GM19025 (cell line): Measurements from ENCODE around the gene CSRNP2.
"Not testable (repeated sequence)": the region's sequence is repeated elsewhere in the genome, so short reads cannot be mapped to it uniquely, and the experiment has no call there.

Experiments
- ATAC-seq: cut with Tn5 transposase; IDR thresholded peaks from one replicate; pipeline ENCODE4 v1.9.1; 2021; ENCODE audit warnings: mild to moderate bottlenecking, low read depth, moderate library complexity; ENCODE audit not compliant: unreplicated experiment

Gene CSRNP2

DNA sequence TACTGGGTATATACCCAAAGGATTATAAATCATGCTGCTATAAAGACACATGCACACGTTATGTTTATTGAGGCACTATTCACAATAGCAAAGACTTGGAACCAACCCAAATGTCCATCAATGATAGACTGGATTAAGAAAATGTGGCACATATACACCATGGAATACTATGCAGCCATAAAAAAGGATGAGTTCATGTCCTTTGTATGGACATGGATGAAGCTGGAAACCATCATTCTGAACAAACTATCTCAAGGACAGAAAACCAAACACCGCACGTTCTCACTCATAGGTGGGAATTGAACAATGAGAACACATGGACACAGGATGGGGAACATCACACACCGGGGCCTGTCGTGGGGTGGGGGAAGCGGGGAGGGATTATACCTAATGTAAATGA, 4.5 kb downstream of the CSRNP2 start:
- not testable (repeated sequence) for ATAC-seq

GRCh38 chr12:51078346-51078745, 5.0 kb downstream of the CSRNP2 start:
- not testable (repeated sequence) for ATAC-seq

DNA sequence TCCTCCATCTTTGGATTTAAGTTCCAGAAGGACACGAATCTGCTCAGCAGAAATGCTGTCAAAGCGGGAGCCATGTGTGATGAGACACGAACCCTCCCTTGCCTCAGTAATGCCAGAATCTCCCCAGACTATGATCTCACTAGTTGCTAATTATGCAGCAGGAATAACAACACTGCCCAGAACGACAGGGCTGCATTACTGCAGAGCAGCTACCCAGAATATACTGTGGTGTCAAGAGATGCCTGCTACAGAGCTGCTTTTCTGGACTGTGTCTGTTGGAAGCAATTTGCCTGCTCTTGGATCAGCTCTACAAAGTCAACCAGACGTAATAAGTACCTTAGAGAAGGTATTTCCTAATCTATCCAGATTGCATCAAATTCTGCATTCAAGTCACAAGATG, 5.5 kb downstream of the CSRNP2 start:
- ATAC-seq: no peak

- ATAC-seq: no peak
Measured at GRCh38 chr12:51076236-51076930, 7.0 kb downstream of the CSRNP2 start.

GRCh38 chr12:51075390-51075789, 8.0 kb downstream of the CSRNP2 start:
- ATAC-seq: no peak

- no peak for ATAC-seq
Measured at GRCh38 chr12:51071663-51072062, 11.7 kb downstream of the CSRNP2 start.

GRCh38 chr12:51070004-51070403, 13.4 kb downstream of the CSRNP2 start:
- no peak for ATAC-seq

DNA sequence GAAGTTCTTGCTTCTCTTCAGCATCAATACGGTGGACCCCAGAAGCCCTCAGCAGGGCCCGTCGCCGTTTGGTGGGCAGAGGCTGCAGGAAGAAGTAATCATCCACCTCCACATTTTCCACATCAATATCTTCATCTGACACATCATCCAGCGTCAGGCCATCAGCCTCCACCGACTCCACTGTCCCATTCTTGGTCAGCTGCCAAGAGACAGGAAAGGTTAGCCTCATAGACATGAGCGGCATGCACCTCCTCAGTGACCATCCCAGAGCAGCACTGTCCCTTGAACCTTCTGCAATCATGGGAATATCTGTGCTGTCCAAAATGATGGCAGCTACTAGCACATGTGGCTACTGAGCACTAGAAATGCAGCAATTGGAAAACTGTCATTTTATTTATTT, 15.6 kb downstream of the CSRNP2 start:
- ATAC-seq: no peak

DNA sequence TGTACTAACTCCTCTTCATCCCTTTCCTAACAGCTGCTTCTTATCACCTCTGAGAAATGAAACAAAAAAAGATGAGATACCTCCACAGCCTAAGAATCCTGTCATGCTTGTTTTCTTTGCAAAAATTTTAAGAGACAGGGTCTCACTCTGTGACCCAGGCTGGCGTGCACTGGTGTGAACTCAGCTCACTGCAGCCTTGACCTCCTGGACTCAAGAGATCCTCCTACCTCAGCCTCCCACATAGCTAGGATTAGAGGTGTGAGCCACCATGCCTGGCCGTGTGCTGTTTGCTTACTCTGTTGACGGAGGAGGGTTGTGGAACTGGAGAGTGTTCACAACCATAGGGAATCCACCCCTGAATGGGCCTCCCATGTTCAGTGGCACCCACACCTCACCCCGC, 16.2 kb downstream of the CSRNP2 start:
- no peak for ATAC-seq

DNA sequence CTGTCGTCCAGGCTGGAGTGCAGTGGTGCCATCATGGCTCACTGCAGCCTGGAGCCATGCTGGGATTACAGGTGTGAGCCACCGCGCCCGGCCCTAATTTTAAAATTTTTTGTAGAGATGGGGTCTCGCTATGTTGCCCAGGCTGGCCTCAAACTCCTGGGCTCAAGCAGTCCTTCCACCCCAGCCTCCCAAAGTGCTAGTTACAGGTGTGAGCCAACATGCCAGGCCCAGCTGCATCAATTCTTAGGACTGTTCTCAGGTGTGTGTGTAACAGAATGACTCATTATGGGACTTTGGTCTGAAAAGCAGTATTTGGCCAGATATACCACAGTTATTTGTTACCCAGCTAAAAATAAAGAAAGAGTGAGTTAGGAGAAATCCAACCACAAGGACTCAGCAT, 17.9 kb downstream of the CSRNP2 start:
- ATAC-seq: no peak

DNA sequence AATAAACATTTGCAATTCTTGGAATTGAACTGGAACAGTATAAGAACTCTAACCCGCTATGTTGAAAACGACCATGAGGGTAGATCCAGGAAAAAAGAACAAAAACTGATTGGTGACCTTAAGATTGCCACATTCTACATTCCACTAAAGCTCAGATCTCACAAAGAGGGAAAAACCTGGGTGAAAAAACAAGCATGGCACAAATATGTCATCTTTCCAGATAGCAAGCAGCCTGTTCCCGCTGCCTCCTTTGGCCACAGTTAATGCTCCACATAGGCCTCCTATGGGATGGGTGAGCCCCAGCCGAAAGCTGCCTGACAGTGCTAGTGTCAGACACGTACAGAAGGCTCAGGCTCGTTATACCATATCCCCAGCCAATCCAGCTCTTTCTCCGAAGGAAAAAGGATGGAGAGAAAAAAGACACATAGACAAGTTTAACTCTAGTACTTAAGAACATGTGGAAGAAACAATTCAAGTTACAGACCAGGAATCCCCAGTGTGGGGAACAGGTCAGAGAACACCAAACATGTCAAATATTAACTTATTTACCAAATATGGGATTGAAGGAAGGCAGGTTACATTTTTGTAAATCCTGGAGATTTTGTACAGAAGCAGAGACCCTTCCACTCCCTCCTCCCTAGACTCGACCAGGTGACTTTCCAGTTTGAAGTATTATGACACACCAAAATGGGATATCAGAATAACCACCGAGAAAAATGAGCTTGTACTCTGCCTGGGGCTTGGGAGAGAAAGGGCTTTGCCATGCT, 20.6 kb downstream of the CSRNP2 start:
- no peak for ATAC-seq

DNA sequence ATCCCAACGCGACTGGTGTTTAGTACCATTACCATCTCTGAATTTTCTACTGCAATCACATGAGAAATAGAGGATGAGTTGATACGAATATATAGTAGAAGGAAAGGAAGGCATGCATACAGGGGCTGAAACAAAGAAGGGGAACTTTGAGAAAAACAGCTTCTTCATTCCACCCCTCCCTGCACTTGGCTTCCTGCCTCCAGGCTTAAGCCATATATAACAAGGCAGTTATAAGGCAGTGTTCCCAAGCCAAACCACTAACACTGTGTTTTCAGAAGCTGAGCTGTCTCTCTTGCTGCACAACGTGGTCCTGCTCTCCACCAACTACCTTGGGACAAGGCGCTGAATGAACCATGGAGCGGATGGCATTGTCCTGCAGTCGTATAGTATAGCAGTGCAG, 24.3 kb downstream of the CSRNP2 start:
- ATAC-seq: no peak

DNA sequence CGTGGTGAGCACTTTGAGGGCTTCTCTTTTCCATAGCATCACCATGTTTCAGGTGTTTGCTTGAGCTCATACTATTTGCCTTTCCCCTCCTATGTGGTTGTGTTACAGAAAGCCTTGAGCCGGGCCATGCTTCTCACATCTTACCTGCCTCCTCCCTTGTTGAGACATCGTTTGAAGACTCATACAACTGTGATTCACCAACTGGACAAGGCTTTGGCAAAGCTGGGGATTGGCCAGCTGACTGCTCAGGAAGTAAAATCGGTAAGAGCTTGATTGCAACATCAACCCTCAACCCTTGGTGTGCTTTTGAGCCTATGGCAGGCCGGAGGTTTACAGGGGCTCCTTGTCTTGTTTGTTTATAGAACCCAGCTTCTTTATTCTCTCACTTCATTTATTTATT, 27.2 kb downstream of the CSRNP2 start:
- ATAC-seq: no peak

DNA sequence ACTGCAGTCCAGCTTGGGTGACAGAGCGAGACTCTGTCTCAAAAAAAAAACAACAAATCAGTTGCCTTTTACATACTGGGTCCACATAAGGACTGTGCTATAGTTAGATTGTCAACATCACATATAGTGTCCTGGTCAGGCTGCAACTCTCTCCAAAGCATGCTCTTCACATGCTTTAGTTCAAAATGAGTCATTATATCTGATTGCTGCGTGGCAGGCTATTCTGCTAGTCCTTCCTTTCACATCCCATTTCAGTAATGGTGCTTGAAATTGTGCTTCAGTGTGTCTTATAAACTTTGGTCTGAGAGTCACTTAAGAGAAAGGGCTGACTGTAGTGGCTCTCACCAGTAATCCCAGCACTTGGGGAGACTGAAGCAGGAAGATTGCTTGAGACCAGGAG, 28.3 kb downstream of the CSRNP2 start:
- ATAC-seq: no peak

- no peak for ATAC-seq
Measured at GRCh38 chr12:51051787-51052186, 31.6 kb downstream of the CSRNP2 start.

GRCh38 chr12:51049525-51049924, 33.9 kb downstream of the CSRNP2 start:
- no peak for ATAC-seq

DNA sequence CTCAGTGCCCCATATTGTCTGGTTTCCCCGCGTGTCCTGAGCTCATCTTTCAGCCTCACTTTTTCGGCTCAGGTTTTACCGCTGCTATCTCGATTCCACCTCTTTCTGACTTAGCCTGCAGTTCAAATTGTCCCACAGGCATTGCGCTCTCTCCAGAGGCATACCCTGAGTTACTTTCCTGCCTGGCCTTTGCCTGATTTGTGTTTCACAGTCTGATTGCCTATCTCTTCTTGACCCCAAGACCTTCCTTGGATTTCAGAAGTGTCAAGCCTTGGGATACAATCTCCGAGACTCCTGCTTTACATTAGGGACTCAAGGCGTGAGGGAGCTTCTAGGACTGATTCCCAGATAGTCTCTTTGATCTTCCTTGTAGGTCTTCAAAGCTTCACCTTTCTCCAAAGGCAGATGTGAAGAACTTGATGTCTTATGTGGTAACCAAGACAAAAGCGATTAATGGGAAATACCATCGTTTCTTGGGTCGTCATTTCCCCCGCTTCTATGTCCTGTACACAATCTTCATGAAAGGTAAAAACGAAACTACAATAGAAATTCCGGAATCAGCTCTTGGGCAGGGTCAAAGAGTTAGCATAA, 34.6 kb downstream of the CSRNP2 start:
- ATAC-seq: no peak

GRCh38 chr12:51047655-51048540, 35.5 kb downstream of the CSRNP2 start, which contains the start of gene LETMD1:
Gene LETMD1 (plus strand): TSS chr12:51048327. CDS start chr12:51048357, 30 bp downstream.
- peak; percentile 94 for ATAC-seq

GRCh38 chr12:51036279-51036678, 47.1 kb downstream of the CSRNP2 start:
- ATAC-seq: no peak

DNA sequence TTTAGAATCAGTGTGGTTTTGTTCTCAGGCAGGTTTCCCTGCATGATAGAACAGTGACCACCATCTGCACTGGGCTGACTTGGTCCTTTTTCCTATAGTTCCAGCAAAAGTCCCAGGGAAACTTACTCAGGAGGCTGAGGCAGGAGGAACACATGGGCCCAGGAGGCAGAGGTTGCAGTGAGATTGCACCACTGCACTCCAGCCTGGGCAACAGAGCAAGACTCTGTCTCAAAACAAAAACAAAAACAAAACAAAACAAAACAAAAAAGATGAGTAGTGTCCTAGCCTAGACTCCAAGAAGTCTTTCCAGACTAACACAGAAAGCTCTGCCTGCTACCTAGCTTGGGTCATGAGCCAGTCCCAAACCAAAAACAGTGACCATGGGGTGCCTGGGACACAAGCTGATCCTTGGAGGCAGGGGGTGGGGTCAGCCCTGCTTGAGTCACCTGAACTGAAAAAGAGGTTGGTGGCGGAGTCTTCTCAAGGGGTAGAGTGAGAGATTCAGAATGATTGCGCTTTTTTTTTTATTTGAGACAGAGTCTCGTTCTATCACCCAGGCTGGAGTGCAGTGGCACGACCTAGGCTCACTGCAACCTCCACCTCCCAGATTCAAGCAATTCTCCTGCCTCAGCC, 49.8 kb downstream of the CSRNP2 start:
- no peak for ATAC-seq
